HG03457 (cell line): ENCODE measurements around the gene TPPP.

ENCODE experiments used
- ATAC-seq: cut with Tn5 transposase; IDR thresholded peaks from one replicate; pipeline ENCODE4 v1.9.1; 2021; ENCODE audit warnings: moderate number of reproducible peaks; ENCODE audit not compliant: unreplicated experiment

TPPP gene

GRCh38 chr5:647311-647710 lies 45.8 kb downstream of the TPPP start:
- no peak for ATAC-seq

- no peak for ATAC-seq
Observed at GRCh38 chr5:646396-647201, 46.6 kb downstream of the TPPP start.

GRCh38 chr5:645421-645820 lies 47.7 kb downstream of the TPPP start:
- ATAC-seq, result no peak

- ATAC-seq, result no peak
Observed at GRCh38 chr5:644971-645370, 48.2 kb downstream of the TPPP start.

GRCh38 chr5:644509-644908 lies 48.6 kb downstream of the TPPP start:
- ATAC-seq, result no peak

- no peak for ATAC-seq
Observed at GRCh38 chr5:643811-644271, 49.3 kb downstream of the TPPP start.

- no peak for ATAC-seq
Observed at GRCh38 chr5:643351-643801, 49.8 kb downstream of the TPPP start.

GRCh38 chr5:642481-642880 lies 50.7 kb downstream of the TPPP start:
- ATAC-seq, result no peak

GRCh38 chr5:641331-641765 lies 51.8 kb downstream of the TPPP start:
- ATAC-seq, result no peak

- no peak for ATAC-seq
Observed at GRCh38 chr5:640461-641330, 52.5 kb downstream of the TPPP start.

GRCh38 chr5:639584-640213 lies 53.5 kb downstream of the TPPP start:
- no peak for ATAC-seq

- no peak for ATAC-seq
Observed at GRCh38 chr5:639253-639530, 54.0 kb downstream of the TPPP start.

- ATAC-seq, result no peak
Observed at GRCh38 chr5:638501-639252, 54.5 kb downstream of the TPPP start.

- ATAC-seq, result no peak
Observed at GRCh38 chr5:637581-638450, 55.3 kb downstream of the TPPP start.

- no peak for ATAC-seq
Observed at GRCh38 chr5:636951-637350, 56.2 kb downstream of the TPPP start.

- no peak for ATAC-seq
Observed at GRCh38 chr5:635306-636055, 57.7 kb downstream of the TPPP start.

GRCh38 chr5:634191-634590 lies 59.0 kb downstream of the TPPP start:
- no peak for ATAC-seq

- ATAC-seq, result no peak
Observed at GRCh38 chr5:633501-633955, 59.6 kb downstream of the TPPP start.
